AG04449 (cell line): ENCODE data around the gene TGFB1.

Experiments
- CTCF ChIA-PET: fragments of 350-600 bp; formaldehyde crosslinking; extraction: SDS; loops from one replicate; lab custom pipeline; 2021; ENCODE audit warnings: antibody characterized with exemption; lab: Yijun Ruan, JAX
- POLR2A ChIA-PET: fragments of 400-600, 350-600 bp; formaldehyde crosslinking; extraction: SDS; loops from one replicate; lab custom pipeline; 2020; ENCODE audit warnings: antibody characterized with exemption, inconsistent platforms; lab: Yijun Ruan, JAX
- DNase-seq: peaks from one replicate; pipeline ENCODE4 v3.0.0-alpha.2; 2010; ENCODE audit warnings: low read depth, low spot score
- H3K4me3 ChIP-seq: 2 replicates; pipeline ENCODE4 v1.5.1; 2011; ENCODE audit warnings: low read depth, mild to moderate bottlenecking, control low read depth, low read length
- TF ChIP-seq, protein P1 (sequence below): IDR thresholded peaks from one replicate; pipeline ENCODE4 v1.5.1; 2011; ENCODE audit warnings: mild to moderate bottlenecking, moderate library complexity, low read length, control low read depth, inconsistent platforms; ENCODE audit not compliant: insufficient read depth; ENCODE audit errors: missing control alignments

Gene TGFB1

DNA sequence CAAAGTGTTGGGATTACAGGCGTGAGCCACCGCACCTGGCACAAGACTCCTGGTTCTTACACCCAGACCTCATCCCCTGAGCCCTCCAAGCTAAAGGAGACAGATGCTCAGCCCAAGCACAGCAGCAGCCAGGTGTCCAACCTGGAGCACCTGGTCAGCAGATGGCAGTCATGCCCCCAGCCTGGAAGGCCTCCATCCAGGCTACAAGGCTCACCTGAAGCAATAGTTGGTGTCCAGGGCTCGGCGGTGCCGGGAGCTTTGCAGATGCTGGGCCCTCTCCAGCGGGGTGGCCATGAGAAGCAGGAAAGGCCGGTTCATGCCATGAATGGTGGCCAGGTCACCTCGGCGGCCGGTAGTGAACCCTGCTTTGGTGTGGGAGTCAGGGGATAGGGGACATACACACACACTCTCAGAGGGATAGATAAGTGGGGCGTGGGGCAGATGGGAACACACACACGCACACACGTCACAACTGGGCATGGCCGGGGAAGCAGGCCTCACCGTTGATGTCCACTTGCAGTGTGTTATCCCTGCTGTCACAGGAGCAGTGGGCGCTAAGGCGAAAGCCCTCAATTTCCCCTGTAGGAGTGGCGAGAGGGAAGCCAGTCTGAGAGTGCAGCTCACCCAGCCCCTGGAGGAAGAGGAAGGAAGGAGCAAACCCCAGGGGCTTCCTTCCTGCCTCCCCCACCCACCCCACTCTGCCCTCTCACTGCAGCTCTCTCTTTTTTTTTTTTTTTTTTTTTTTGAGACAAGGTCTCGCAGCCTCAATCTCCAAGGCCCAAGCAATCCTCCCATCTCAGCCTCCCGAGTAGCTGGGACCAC, 11.8 kb downstream of the TGFB1 start:
- TF ChIP-seq, protein P1, sequence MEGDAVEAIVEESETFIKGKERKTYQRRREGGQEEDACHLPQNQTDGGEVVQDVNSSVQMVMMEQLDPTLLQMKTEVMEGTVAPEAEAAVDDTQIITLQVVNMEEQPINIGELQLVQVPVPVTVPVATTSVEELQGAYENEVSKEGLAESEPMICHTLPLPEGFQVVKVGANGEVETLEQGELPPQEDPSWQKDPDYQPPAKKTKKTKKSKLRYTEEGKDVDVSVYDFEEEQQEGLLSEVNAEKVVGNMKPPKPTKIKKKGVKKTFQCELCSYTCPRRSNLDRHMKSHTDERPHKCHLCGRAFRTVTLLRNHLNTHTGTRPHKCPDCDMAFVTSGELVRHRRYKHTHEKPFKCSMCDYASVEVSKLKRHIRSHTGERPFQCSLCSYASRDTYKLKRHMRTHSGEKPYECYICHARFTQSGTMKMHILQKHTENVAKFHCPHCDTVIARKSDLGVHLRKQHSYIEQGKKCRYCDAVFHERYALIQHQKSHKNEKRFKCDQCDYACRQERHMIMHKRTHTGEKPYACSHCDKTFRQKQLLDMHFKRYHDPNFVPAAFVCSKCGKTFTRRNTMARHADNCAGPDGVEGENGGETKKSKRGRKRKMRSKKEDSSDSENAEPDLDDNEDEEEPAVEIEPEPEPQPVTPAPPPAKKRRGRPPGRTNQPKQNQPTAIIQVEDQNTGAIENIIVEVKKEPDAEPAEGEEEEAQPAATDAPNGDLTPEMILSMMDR, result no peak
- POLR2A ChIA-PET, result no interaction called here
- CTCF ChIA-PET, result no interaction called here
- no peak for DNase-seq
- H3K4me3 ChIP-seq, result no peak overlapping the region

DNA sequence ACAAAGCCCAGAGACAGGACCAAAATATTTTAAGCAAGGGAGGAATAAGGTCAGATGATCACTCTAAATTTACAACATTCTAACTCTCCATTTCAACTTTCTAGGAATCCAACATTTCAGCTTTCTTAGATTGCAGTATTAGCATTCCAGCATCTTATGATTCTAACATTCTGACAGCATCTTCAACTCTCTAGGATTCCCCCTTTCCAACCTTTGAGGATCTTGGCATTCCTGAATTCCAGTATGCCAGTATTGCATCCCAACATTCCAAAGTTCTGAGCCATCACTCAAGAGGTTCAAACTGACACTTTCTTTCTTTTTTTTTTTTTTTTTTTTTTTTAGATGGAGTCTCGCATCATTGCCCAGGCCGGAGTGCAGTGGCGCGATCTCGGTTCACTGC, 13.8 kb downstream of the TGFB1 start:
- no peak overlapping the region for H3K4me3 ChIP-seq
- DNase-seq, result no peak
- ChIA-PET POLR2A (interaction anchor here (0.7 to 1.6 kb wide), 2 partner anchors 11 to 108 kb away, joined by 3 to 8 read pairs; no protein-coding TSS in a partner anchor), CTCF (interaction anchor here (1.2 kb wide), 3 partner anchors 13 to 16 kb away, joined by 3 read pairs; no protein-coding TSS in a partner anchor)
- TF ChIP-seq, protein P1, result no peak

DNA sequence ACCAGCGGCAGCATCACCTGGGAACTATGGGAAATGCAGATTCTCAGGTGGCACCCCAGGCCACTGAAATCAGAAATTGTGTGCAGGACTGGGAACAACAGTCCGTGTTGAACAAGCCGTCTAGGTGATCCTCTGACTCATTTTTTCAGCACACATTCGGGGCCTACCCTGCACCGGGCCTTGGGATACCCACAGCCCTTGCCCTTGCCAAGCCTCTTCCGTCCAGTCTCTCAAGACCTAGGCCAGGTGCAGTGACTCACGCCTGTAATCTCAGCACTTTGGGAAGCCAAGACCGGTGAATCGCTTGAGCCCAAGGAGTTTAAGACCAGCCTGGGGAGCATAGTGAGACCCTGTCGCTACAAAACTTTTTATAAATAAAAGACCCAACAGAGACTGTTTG, 18.3 kb downstream of the TGFB1 start:
- ChIA-PET POLR2A (no interaction called here), CTCF (interaction anchor here (1.6 to 2.8 kb wide), 2 partner anchors 13 to 15 kb away, joined by 11 to 13 read pairs; no protein-coding TSS in a partner anchor)
- no peak for DNase-seq
- H3K4me3 ChIP-seq, result no peak overlapping the region
- TF ChIP-seq, protein P1, result no peak

DNA sequence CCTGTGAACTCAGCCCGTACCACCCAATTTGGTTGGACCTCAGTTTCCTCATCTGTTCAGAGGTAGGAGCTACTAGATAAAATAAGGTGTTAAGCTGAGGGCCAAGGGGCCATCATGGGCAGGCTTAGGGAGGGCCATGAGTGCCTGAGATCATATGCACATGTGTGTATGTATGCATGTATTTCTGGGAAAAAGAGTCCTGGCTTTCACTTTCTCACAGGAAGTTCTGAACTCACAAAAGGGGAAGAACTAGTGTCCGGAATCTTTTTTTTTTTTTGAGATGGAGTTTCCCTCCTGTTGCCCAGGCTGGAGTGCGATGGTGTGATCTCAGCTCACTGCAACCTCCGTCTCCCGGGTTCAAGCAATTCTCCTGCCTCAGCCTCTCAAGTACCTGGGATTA, 18.9 kb downstream of the TGFB1 start:
- TF ChIP-seq, protein P1, result no peak
- ChIA-PET POLR2A (no interaction called here), CTCF (interaction anchor here (1.6 to 2.8 kb wide), 2 partner anchors 12 to 16 kb away, joined by 11 to 13 read pairs; no protein-coding TSS in a partner anchor)
- H3K4me3 ChIP-seq, result no peak overlapping the region
- DNase-seq, result no peak

DNA sequence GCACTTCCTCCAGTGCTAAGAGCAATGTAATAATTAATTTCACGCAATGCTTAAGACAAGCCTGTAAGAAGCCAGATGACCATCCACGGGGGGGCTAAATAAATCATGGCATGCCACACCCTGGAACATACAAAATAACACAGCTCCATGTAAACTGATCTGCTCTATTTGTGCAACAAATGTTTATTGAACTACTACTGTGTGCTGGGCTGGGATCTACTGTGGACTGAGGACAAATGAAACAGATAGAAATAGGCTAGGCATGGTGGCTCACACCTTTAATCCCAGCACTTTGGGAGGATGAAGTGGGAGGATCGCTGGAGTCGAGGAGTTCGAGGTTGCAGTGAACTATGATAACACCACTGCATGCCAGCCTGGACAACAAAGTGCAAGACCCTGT, 21.3 kb downstream of the TGFB1 start:
- DNase-seq, result no peak
- POLR2A ChIA-PET, result no interaction called here
- TF ChIP-seq, protein P1, result no peak
- H3K4me3 ChIP-seq, result no peak overlapping the region
- CTCF ChIA-PET, result interaction anchor here (0.7 to 1.3 kb wide), 3 partner anchors 10 to 453 kb away, joined by 3 to 4 read pairs (median 3); no protein-coding TSS in a partner anchor

DNA sequence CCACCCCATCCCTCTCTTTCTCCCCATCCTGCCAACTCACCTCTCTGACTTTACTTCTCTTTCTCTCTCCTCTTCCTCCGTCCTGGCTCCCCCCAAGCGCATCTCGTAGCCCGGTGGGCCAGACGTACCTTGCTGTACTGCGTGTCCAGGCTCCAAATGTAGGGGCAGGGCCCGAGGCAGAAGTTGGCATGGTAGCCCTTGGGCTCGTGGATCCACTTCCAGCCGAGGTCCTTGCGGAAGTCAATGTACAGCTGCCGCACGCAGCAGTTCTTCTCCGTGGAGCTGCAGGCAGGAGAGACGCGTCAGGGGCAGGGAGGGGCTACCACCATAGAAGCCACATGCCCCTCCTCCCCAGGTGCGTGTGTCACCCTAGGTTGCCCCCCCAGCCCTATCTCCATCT, 21.7 kb downstream of the TGFB1 start:
- TF ChIP-seq, protein P1, result no peak
- CTCF ChIA-PET, result interaction anchor here (1.0 to 1.3 kb wide), 2 partner anchors 10 to 18 kb away, joined by 3 to 4 read pairs; no protein-coding TSS in a partner anchor
- no peak for DNase-seq
- POLR2A ChIA-PET, result no interaction called here
- H3K4me3 ChIP-seq, result no peak overlapping the region
